Measurements from ENCODE around the gene LITAF. TPM values are rescaled to one million over a fixed set of nuclear protein-coding genes. Genes with fewer than 3 reads are reported as not detected.

Gene LITAF
- polyA plus RNA-seq, 2 of the 4 experiments (the other 2 are of a cell fraction), result 197 to 227 TPM

DNA sequence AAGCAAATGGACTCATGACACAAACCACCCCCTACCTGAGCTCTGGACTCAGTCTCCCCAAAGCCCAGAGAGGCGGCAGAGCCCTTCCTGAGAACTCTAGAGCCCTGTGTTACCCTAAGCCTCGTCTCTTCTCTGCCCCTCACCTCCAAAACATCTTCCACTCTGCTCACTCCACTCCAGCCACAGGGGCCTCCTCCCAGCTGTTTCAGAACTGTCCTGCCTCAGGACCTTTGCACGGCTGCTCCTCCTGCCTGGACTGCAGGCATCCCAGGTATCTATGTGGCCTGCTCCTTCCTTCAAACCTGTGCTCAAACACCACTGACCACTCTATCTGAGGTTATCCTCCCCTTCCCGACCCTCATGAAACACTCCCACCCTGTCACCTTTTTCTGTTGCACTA, 12.9 kb upstream of the LITAF start:
- CTCF ChIA-PET, result interaction anchor here (0.8 to 2.2 kb wide), 4 partner anchors 11 to 115 kb away, joined by 3 to 4 read pairs (median 4); partner anchors contain the start of gene LITAF

DNA sequence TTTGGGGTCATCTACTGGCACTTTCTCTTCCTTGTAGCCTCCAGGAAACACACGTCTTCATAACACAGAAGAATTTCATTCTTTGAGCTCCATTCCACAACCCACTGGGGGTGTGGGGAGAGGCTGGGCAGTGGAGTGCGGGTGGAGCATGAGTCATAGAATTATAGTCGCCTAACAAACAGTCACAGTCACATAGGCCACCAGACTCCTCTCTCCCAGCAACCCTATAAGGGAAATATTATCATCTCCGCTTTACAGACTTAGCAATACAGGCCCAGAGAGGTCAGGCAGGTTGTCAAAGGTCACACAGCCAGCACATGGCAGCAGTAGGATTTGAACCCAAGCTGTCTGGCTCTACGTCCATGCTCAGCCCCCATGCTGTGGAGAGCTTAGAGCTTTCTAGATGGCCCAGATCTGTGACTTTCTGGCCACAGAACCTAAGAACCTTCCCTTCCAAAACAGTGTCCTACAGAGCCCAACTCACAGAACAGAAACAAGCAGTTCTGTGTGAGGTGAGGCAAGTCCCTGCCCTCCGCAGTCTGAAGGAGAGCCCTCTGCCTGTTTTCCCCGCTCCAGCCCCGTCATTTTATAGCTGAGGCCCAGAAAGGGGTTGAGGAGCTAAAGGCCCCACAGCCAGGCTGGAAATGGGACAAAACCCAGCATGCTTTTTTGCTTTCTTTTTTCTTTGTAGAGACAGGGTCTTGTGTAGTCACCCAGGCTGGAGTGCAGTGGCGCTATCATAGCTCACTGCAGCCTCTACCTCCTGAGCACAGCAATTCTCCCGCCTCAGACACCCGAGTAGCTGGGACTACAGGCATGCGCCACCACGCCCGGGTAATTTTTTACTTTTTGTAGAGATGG, 10.7 kb upstream of the LITAF start:
- TF ChIP-seq JUN (IDR thresholded peaks at IDR 0.05), result peak in 1 of 2 experiments; percentile 32; a peak in 1 of 5 replicates
- TF ChIP-seq, protein P1, sequence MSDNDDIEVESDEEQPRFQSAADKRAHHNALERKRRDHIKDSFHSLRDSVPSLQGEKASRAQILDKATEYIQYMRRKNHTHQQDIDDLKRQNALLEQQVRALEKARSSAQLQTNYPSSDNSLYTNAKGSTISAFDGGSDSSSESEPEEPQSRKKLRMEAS (IDR thresholded peaks at IDR 0.05), result peak; percentile 29; the same call in 1 of the 2 replicates
- TF ChIP-seq KDM1A (IDR thresholded peaks at IDR 0.05; ENCODE audit: low read depth), result peak; percentile 76; the same call in 1 of the 2 replicates
- no peak for TF ChIP-seq ESRRA (IDR thresholded peaks at IDR 0.05; ENCODE audit: borderline replicate concordance, low read length)
- no peak for TF ChIP-seq FOSL2 (IDR thresholded peaks at IDR 0.05)
- TF ChIP-seq FOSL2 (CRISPR knock-in tag; IDR thresholded peaks at IDR 0.05), result peak; percentile 77
- TF ChIP-seq, protein P2, sequence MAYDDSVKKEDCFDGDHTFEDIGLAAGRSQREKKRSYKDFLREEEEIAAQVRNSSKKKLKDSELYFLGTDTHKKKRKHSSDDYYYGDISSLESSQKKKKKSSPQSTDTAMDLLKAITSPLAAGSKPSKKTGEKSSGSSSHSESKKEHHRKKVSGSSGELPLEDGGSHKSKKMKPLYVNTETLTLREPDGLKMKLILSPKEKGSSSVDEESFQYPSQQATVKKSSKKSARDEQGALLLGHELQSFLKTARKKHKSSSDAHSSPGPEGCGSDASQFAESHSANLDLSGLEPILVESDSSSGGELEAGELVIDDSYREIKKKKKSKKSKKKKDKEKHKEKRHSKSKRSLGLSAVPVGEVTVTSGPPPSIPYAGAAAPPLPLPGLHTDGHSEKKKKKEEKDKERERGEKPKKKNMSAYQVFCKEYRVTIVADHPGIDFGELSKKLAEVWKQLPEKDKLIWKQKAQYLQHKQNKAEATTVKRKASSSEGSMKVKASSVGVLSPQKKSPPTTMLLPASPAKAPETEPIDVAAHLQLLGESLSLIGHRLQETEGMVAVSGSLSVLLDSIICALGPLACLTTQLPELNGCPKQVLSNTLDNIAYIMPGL (CRISPR knock-in tag; IDR thresholded peaks at IDR 0.05; ENCODE audit: borderline replicate concordance), result no peak
- TF ChIP-seq ZFP36 (IDR thresholded peaks at IDR 0.05; ENCODE audit: borderline replicate concordance, partially characterized antibody), result peak; percentile 83
- peak in 1 of 2 experiments; percentile 39 for DNase-seq (ENCODE audit: low read depth in 1 of 2, low spot score in 1 of 2)

More for the DNA sequence above, 12.9 kb upstream of the LITAF start:
- Histone ChIP-seq H3K4me2 (no peak overlapping the region), H3K4me1 (peaks cover 31% of the 10 kb centered on the region), H3K4me3 (no peak overlapping the region), H3K9me3 (no peaks in the 10 kb centered on the region), H3K27ac (peak overlapping the region in 1 of 2 experiments; percentile 82; a peak in 2 of 6 replicates)
- no peak for FAIRE-seq
- WGBS (ENCODE audit: missing lambda C conversion rate), result 96% methylated on average over 4 of the region's 4 CpGs
- no peak for TF ChIP-seq MAFK (IDR thresholded peaks at IDR 0.05; ENCODE audit: partially characterized antibody)
- TF ChIP-seq, protein P3, sequence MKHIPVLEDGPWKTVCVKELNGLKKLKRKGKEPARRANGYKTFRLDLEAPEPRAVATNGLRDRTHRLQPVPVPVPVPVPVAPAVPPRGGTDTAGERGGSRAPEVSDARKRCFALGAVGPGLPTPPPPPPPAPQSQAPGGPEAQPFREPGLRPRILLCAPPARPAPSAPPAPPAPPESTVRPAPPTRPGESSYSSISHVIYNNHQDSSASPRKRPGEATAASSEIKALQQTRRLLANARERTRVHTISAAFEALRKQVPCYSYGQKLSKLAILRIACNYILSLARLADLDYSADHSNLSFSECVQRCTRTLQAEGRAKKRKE (CRISPR knock-in tag; IDR thresholded peaks at IDR 0.05; ENCODE audit: low read depth), result no peak
- TF ChIP-seq HEYL (CRISPR knock-in tag; IDR thresholded peaks at IDR 0.05), result no peak
- TF ChIP-seq KDM5A (IDR thresholded peaks at IDR 0.05), result no peak
- POLR2A ChIA-PET, result interaction anchor here (1.2 kb wide), 1 partner anchor 12 kb away, joined by 4 read pairs; the partner anchor contains the start of gene LITAF
- ATAC-seq, result no peak
- DNase-seq (ENCODE audit: low read depth in 1 of 2, low spot score in 1 of 2), result no peak

DNA sequence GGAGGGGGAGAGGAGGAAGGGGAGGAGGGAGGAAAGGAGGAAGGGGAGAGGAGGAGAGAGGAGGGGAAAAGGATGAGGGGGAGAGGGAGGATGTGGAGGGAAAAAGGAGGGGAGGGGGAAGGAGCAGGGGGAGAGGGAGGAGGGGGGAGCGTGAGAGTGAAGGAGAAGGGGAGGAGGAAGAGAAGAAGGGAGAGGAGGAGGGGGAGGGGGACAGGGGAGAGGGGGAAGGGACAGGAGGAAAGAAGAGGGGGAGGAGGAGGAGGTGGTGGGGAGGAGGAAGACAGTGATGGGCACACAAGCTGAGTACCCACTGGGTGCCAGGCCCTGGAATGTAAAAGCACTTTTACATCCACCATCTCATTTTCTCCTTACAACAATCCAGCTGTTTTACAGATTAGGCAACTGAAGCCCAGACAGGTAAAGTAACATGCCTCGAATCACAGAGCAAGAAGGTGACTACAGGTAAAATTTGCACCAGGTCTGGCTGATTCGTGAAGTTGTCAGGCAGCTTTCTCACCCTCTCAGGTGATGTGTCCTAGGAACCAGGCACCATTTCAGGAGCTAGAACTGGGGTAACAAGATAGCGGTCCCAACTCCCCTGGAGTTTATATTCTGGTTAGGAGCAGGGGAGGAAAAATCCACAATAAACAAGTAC, 10.0 kb upstream of the LITAF start:
- no peak for FAIRE-seq
- no peak for TF ChIP-seq RFX5 (IDR thresholded peaks at IDR 0.05)
- TF ChIP-seq SMC3 (IDR thresholded peaks at IDR 0.05), result no peak
- TF ChIP-seq HOXB13 (CRISPR knock-in tag; IDR thresholded peaks at IDR 0.05; ENCODE audit: low read depth), result no peak
- TF ChIP-seq, protein P2 (CRISPR knock-in tag; IDR thresholded peaks at IDR 0.05; ENCODE audit: borderline replicate concordance), result no peak
- TF ChIP-seq MYC (IDR thresholded peaks at IDR 0.05; ENCODE audit: borderline replicate concordance, low read length), result no peak
- TF ChIP-seq SREBF2 (IDR thresholded peaks at IDR 0.05), result no peak
- TF ChIP-seq FOXS1 (CRISPR knock-in tag; IDR thresholded peaks at IDR 0.05), result no peak
- TF ChIP-seq FOSB (CRISPR knock-in tag; IDR thresholded peaks at IDR 0.05), result no peak
- no peak for TF ChIP-seq POLR2A (IDR thresholded peaks at IDR 0.05; ENCODE audit: low read length)
- DNase-seq (ENCODE audit: low read depth in 1 of 2, low spot score in 1 of 2), result no peak
- no peaks in the 10 kb centered on the region for H3K9me3 ChIP-seq
- ChIA-PET POLR2A (interaction anchor here (1.4 to 1.8 kb wide), 2 partner anchors 10 to 44 kb away, joined by 4 to 8 read pairs; partner anchors contain the start of gene LITAF), CTCF (interaction anchor here (0.7 to 2.1 kb wide), 3 partner anchors 8 to 200 kb away, joined by 3 to 5 read pairs (median 3); partner anchors contain the start of gene LITAF)
- peak overlapping the region; percentile 46 to 82 for H3K27ac ChIP-seq
- no peak overlapping the region for H3K4me3 ChIP-seq
- peak; percentile 6 to 23; a peak in 2 of 6 replicates for ATAC-seq
- peak overlapping the region; percentile 51 for H3K4me2 ChIP-seq
- peaks cover 31% of the 10 kb centered on the region for H3K4me1 ChIP-seq
- WGBS (ENCODE audit: missing lambda C conversion rate), result 66% methylated on average over 3 of the region's 4 CpGs

More for the DNA sequence above, 10.7 kb upstream of the LITAF start:
- H3K4me3 ChIP-seq, result no peak overlapping the region
- WGBS (ENCODE audit: missing lambda C conversion rate), result 68% methylated on average over 14 of the region's 14 CpGs
- ATAC-seq, result peak; percentile 57 to 65; a peak in 5 of 6 replicates
- H3K9me3 ChIP-seq, result no peaks in the 10 kb centered on the region
- H3K4me2 ChIP-seq, result peak overlapping the region; percentile 51
- peak overlapping the region; percentile 46 to 82 for H3K27ac ChIP-seq
- no peak for FAIRE-seq
- POLR2A ChIA-PET, result interaction anchor here (1.4 to 1.8 kb wide), 2 partner anchors 11 to 43 kb away, joined by 4 to 8 read pairs; partner anchors contain the start of gene LITAF
- H3K4me1 ChIP-seq, result peaks cover 31% of the 10 kb centered on the region
- CTCF ChIA-PET, result interaction anchor here (0.6 to 2.1 kb wide), 5 partner anchors 9 to 201 kb away, joined by 3 to 5 read pairs (median 3); no protein-coding TSS in a partner anchor

Measured in A549 (cell line).